ENCODE data around the gene ADAMTS20.

GRCh38 chr12:43571885-43572284 lies 19.9 kb upstream of the ADAMTS20 start:
- TF ChIP-seq POLR2A (IDR thresholded peaks at IDR 0.05; ENCODE audit: low read depth, low read length) (no peak), POLR2AphosphoS5 (IDR thresholded peaks at IDR 0.05; ENCODE audit: low read depth, low read length) (no peak), TAF1 (IDR thresholded peaks at IDR 0.05; ENCODE audit: borderline replicate concordance, low read depth, low read length) (no peak)

All from GM12892 (cell line).